HL-60 (cell line): ENCODE results near the gene FAM162A.
"Not testable (repeated sequence)": the region's sequence is repeated elsewhere in the genome, so short reads cannot be mapped to it uniquely, and the experiment has no call there.

Experiments used
- DNase-seq, 2 experiments: peaks; one replicate each; pipeline ENCODE4 v3.0.0-alpha.2; 2010 to 2020; ENCODE audit warnings: low read depth in 1 of 2, low spot score in 1 of 2
- H3K27ac ChIP-seq: fragments of 250-450 bp; sonication (Bioruptor Pico); replicated peaks from 2 replicates; pipeline ENCODE4 v1.5.1; 2020; ENCODE audit warnings: mild to moderate bottlenecking, moderate library complexity
- H3K27me3 ChIP-seq: fragments of 250-450 bp; sonication (Bioruptor Pico); 2 replicates; pipeline ENCODE4 v1.5.1; 2021; ENCODE audit warnings: mild to moderate bottlenecking, moderate library complexity; ENCODE audit not compliant: insufficient read depth, poor library complexity, severe bottlenecking
- H3K4me3 ChIP-seq: replicated peaks from 2 replicates; pipeline ENCODE4 v1.5.1; 2011; ENCODE audit warnings: mild to moderate bottlenecking, control low read depth, low read length; ENCODE audit not compliant: insufficient read depth
- CTCF ChIP-seq: IDR thresholded peaks from one replicate; pipeline ENCODE4 v1.5.1; 2011; ENCODE audit warnings: low read length, control low read depth, inconsistent platforms; ENCODE audit not compliant: insufficient read depth
- GABPA ChIP-seq: IDR thresholded peaks from 2 replicates; pipeline ENCODE4 v1.6.1; 2012; ENCODE audit warnings: low read depth
- POLR2AphosphoS5 ChIP-seq: IDR thresholded peaks from 2 replicates; pipeline ENCODE4 v1.6.1; 2012; ENCODE audit warnings: low read depth
- REST ChIP-seq: IDR thresholded peaks from 2 replicates; pipeline ENCODE4 v1.6.1; 2012; ENCODE audit warnings: low read depth; ENCODE audit not compliant: insufficient replicate concordance
- SPI1 ChIP-seq: IDR thresholded peaks from 2 replicates; pipeline ENCODE4 v1.6.1; 2012; ENCODE audit warnings: low read depth, mild to moderate bottlenecking, borderline replicate concordance

FAM162A gene

GRCh38 chr3:122443090-122443489, 59.1 kb downstream of the FAM162A start:
- no peak for DNase-seq

GRCh38 chr3:122443762-122444490, 59.9 kb downstream of the FAM162A start:
- not testable (repeated sequence) for DNase-seq, H3K27me3 ChIP-seq, H3K4me3 ChIP-seq, H3K27ac ChIP-seq

More at GRCh38 chr3:122443090-122443489, 59.1 kb downstream of the FAM162A start:
- TF ChIP-seq REST (no peak), SPI1 (no peak), GABPA (no peak), POLR2AphosphoS5 (no peak), CTCF (no peak)
- no peak overlapping the region for H3K27ac ChIP-seq
- H3K4me3 ChIP-seq = no peak overlapping the region
- no peaks in the 10 kb centered on the region for H3K27me3 ChIP-seq

- H3K27ac ChIP-seq, H3K4me3 ChIP-seq, H3K27me3 ChIP-seq, DNase-seq: not testable (repeated sequence)
These were observed 60.5 kb downstream of the FAM162A start for GRCh38 chr3:122444491-122444887.

DNA sequence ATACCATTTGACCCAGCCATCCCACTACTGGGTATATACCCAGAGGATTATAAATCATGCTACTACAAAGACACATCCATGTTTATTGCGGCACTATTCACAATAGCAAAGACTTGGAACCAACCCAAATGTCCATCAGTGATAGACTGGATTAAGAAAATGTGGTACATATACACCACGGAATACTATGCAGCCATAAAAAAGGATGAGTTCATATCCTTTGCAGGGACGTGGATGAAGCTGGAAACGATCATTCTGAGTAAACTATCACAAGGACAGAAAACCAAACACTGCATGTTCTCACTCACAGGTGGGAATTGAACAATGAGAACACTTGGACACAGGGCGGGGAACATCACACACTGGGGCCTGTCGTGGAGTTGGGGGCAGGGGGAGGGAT, 64.2 kb downstream of the FAM162A start:
- not testable (repeated sequence) for H3K27ac ChIP-seq, H3K27me3 ChIP-seq, DNase-seq, H3K4me3 ChIP-seq

- no peak for DNase-seq
- TF ChIP-seq CTCF = no peak
- Histone ChIP-seq H3K4me3 (no peak overlapping the region), H3K27ac (no peak overlapping the region), H3K27me3 (no peaks in the 10 kb centered on the region)
These were observed 67.4 kb downstream of the FAM162A start for GRCh38 chr3:122451371-122451770.

- no peaks in the 10 kb centered on the region for H3K27me3 ChIP-seq
- DNase-seq = no peak
- TF ChIP-seq REST (no peak), POLR2AphosphoS5 (no peak), GABPA (no peak), SPI1 (no peak), CTCF (no peak)
- H3K27ac ChIP-seq = no peak overlapping the region
- no peak overlapping the region for H3K4me3 ChIP-seq
These were observed 72.1 kb downstream of the FAM162A start for GRCh38 chr3:122456074-122456473.
